Endothelial cell of umbilical vein (primary cell): ENCODE measurements around the gene MAGEB17. TPM values are rescaled to one million over a fixed set of nuclear protein-coding genes. Genes with fewer than 3 reads are reported as not detected.

Experiments used
- BruUV-seq: library from RNA; stranded (reverse); fragments of 400-500 nt; replicated peaks from 2 replicates; lab custom pipeline; 2021; lab: Mats Ljungman, UMichigan
- CTCF ChIA-PET: fragments of 300-600, 350-600 bp; sonication (Branson Sonifier 250); formaldehyde crosslinking; loops from one replicate; lab custom pipeline; 2021; ENCODE audit warnings: antibody characterized with exemption, inconsistent platforms; lab: Charles Lee
- POLR2A ChIA-PET: fragments of 300-600, 350-600 bp; sonication (Branson Sonifier 250); formaldehyde crosslinking; loops from one replicate; lab custom pipeline; 2021; ENCODE audit warnings: antibody characterized with exemption, inconsistent platforms; lab: Charles Lee
- DNase-seq: peaks from one replicate; pipeline ENCODE4 v3.0.0-alpha.2; 2011; ENCODE audit warnings: low read depth, low spot score
- FAIRE-seq: peaks from 2 replicates; lab custom pipeline; 2011; peaks lifted over from hg19 to GRCh38; lab: Jason Lieb, UNC
- H2AFZ ChIP-seq: 2 replicates; pipeline ENCODE4 v1.6.0; 2012; ENCODE audit warnings: low read depth, low read length, control low read depth, inconsistent platforms
- H3K27ac ChIP-seq: 2 replicates; pipeline ENCODE4 v1.5.1; 2011; ENCODE audit warnings: low read depth, mild to moderate bottlenecking, control low read depth, low read length, moderate library complexity; ENCODE audit not compliant: insufficient read depth
- H3K27me3 ChIP-seq, 2 experiments: 2 replicates each; pipeline versions ENCODE4 v1.6.0 to v1.6.1; 2011; ENCODE audit warnings: low read length in 2 of 2, mixed read lengths in 1 of 2; ENCODE audit not compliant: control insufficient read depth in 2 of 2, insufficient read depth in 2 of 2
- H3K36me3 ChIP-seq, 2 experiments: 2 replicates in 1 of 2; 3 replicates in 1 of 2; pipeline ENCODE4 v1.5.1; 2011; ENCODE audit warnings: low read length in 2 of 2, mild to moderate bottlenecking in 1 of 2, moderate library complexity in 1 of 2; ENCODE audit not compliant: control insufficient read depth in 2 of 2, insufficient read depth in 2 of 2; ENCODE audit errors: extremely low read depth in 1 of 2
- H3K4me1 ChIP-seq: 3 replicates; pipeline ENCODE4 v1.5.1; 2011; ENCODE audit warnings: mild to moderate bottlenecking, low read length; ENCODE audit not compliant: control insufficient read depth, insufficient read depth; ENCODE audit errors: extremely low read depth
- H3K4me2 ChIP-seq: 2 replicates; pipeline ENCODE4 v1.6.1; 2011; ENCODE audit warnings: low read length, control low read depth, mixed read lengths; ENCODE audit not compliant: insufficient read depth
- H3K4me3 ChIP-seq, 3 experiments: fragments of 200-600 bp in 1 of 3; sonication (generic), shearing (Covaris generic) in 1 of 3; replicated peaks in 1 of 3; 2 replicates each; pipeline ENCODE4 v1.5.1; 2011 to 2016; ENCODE audit warnings: control low read depth in 3 of 3, low read length in 3 of 3, mild to moderate bottlenecking in 2 of 3, inconsistent platforms in 1 of 3, low read depth in 1 of 3, moderate library complexity in 1 of 3; ENCODE audit not compliant: insufficient read depth in 1 of 3
- H3K79me2 ChIP-seq: 2 replicates; pipeline ENCODE4 v1.6.0; 2012; ENCODE audit warnings: low read length, inconsistent platforms; ENCODE audit not compliant: control insufficient read depth, insufficient read depth
- H3K9ac ChIP-seq: replicated peaks from 2 replicates; pipeline ENCODE3; 2011; ENCODE audit warnings: low read length, control low read depth; ENCODE audit not compliant: insufficient read depth; ENCODE audit errors: extremely low read depth
- H3K9me1 ChIP-seq: replicated peaks from 3 replicates; pipeline ENCODE4 v1.6.0; 2011; ENCODE audit warnings: mild to moderate bottlenecking, low read length; ENCODE audit not compliant: control insufficient read depth, insufficient read depth; ENCODE audit errors: extremely low read depth
- H3K9me3 ChIP-seq: replicated peaks from 2 replicates; pipeline ENCODE4 v1.5.1; 2012; ENCODE audit warnings: low read length, inconsistent platforms; ENCODE audit not compliant: control insufficient read depth, insufficient read depth
- H4K20me1 ChIP-seq: replicated peaks from 2 replicates; pipeline ENCODE3; 2011; ENCODE audit warnings: mild to moderate bottlenecking, low read length; ENCODE audit not compliant: control insufficient read depth, insufficient read depth; ENCODE audit errors: extremely low read depth
- FOS ChIP-seq: IDR thresholded peaks from 2 replicates; pipeline ENCODE4 v1.6.1; 2011; ENCODE audit warnings: mild to moderate bottlenecking, low read length, moderate library complexity, borderline replicate concordance; ENCODE audit not compliant: insufficient read depth
- GATA2 ChIP-seq: IDR thresholded peaks from 2 replicates; pipeline ENCODE4 v1.7.0; 2011; ENCODE audit warnings: low read depth, mild to moderate bottlenecking, moderate library complexity, mixed read lengths, low read length; ENCODE audit not compliant: insufficient read length, insufficient read depth
- POLR2AphosphoS5 ChIP-seq: IDR thresholded peaks from 2 replicates; pipeline ENCODE4 v1.6.1; 2012; ENCODE audit warnings: low read depth, mild to moderate bottlenecking, control low read depth, low read length, moderate library complexity; ENCODE audit not compliant: insufficient read depth
- dilution Hi-C: fragments of 300-500 bp; cut with MboI; formaldehyde crosslinking; loops from one replicate; pipeline ENCODE4 v1.15.0; 2019; ENCODE audit warnings: low sequenced_read_pairs; ENCODE audit not compliant: extremely low pct_ligation_motif_present
- intact Hi-C: fragments of 100-400 bp; cut with micrococcal nuclease; formaldehyde crosslinking; loops from one replicate; pipeline ENCODE4 v1.10.0; 2022
- polyA plus RNA-seq, 4 experiments: library from polyadenylated mRNA; depleted of rRNA in 3 of 4; stranded (reverse) in 3 of 4; unstranded in 1 of 4; fragments of >200 nt; gene quantifications; 2 replicates each; pipeline versions ENCODE4 v1.2.1 to v1.2.3, GENCODE V29; 2011 to 2012; ENCODE audit warnings: missing spikeins in 1 of 4
- total RNA-seq: library from RNA; stranded (reverse); gene quantifications from 2 replicates; pipeline ENCODE4 v1.2.3, GENCODE V29; 2021
- TF ChIP-seq, protein P1 (sequence below), 2 donors: IDR thresholded peaks; 1 replicate in 1 of 2; 2 replicates in 1 of 2; pipeline ENCODE4 v1.5.1; 2011; ENCODE audit warnings: low read length in 2 of 2, mild to moderate bottlenecking in 2 of 2, moderate library complexity in 2 of 2, control low read depth in 1 of 2, inconsistent platforms in 1 of 2, low read depth in 1 of 2; ENCODE audit not compliant: insufficient read depth in 1 of 2; ENCODE audit errors: extremely low read depth in 1 of 2

Gene MAGEB17
- total and polyA plus RNA-seq, 2 donors (not counting 3 experiments of a cell fraction or from before 2014, with no cell fraction given): not detected

DNA sequence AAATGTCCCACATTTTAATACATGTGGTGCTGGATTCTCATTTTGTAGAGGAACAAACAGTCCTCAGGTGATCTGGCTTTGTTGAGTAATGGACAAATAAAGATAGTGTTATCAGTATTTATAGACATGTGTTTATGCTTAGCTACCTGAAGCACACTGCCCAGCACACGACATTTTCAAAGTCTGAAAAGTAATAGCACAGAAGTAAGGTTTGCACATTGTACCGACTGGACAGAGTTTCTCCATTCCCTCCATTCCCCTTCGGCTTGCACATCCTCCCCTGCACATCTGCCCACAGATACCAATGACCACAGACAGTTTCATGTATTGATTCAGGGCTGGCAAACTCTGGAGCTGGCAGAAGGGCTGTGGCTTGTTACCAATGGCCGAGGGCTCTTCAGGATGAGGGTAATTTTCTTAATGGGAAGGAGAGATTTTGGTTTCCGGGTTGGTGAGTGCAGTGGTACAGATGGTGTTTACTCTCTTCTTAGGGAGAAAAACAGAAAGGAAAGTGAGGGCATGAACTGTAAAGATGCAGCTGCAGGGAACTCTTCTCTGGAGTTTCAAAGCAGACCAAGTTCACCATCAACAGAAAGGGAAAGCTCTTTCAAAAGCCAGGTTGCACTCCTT lies 41.6 kb upstream of the MAGEB17 start:
- Histone ChIP-seq H3K4me2 (no peak overlapping the region), H2AFZ (no peak overlapping the region), H3K79me2 (no peaks in the 10 kb centered on the region), H3K9me1 (no peaks in the 10 kb centered on the region), H3K4me1 (no peaks in the 10 kb centered on the region), H3K9ac (no peak overlapping the region), H4K20me1 (no peaks in the 10 kb centered on the region), H3K27ac (no peak overlapping the region), H3K36me3 (no peaks in the 10 kb centered on the region), H3K27me3 (peaks cover 0 to 1% of the 10 kb centered on the region in 2 experiments), H3K4me3 (no peak overlapping the region), H3K9me3 (no peaks in the 10 kb centered on the region)
- ChIA-PET POLR2A (no interaction called here), CTCF (interaction anchor here (1.4 to 1.7 kb wide), 2 partner anchors 13 to 86 kb away, joined by 3 to 4 read pairs; no protein-coding TSS in a partner anchor)
- dilution Hi-C loops: no loop called here
- BruUV-seq: no TSS peak
- intact Hi-C loops: loop anchor here (10.0 kb wide), 1 partner anchor 319 kb away; no protein-coding TSS in a partner anchor
- DNase-seq (no peak), FAIRE-seq (no peak)
- TF ChIP-seq FOS: no peak

- POLR2A ChIA-PET: no interaction called here
- Histone ChIP-seq H3K27ac (no peak overlapping the region), H3K79me2 (no peaks in the 10 kb centered on the region), H3K9me3 (no peaks in the 10 kb centered on the region), H2AFZ (no peak overlapping the region), H3K4me3 (no peak overlapping the region), H3K4me2 (no peak overlapping the region), H3K4me1 (no peaks in the 10 kb centered on the region), H3K27me3 (no peaks in the 10 kb centered on the region), H3K9ac (no peak overlapping the region), H4K20me1 (no peaks in the 10 kb centered on the region), H3K9me1 (no peaks in the 10 kb centered on the region), H3K36me3 (no peaks in the 10 kb centered on the region)
- CTCF ChIA-PET: interaction anchor here (0.9 kb wide), 1 partner anchor 82 kb away, joined by 3 read pairs; no protein-coding TSS in a partner anchor
- no peak for FAIRE-seq
- TF ChIP-seq POLR2AphosphoS5 (no peak), GATA2 (no peak)
- TF ChIP-seq, protein P1, sequence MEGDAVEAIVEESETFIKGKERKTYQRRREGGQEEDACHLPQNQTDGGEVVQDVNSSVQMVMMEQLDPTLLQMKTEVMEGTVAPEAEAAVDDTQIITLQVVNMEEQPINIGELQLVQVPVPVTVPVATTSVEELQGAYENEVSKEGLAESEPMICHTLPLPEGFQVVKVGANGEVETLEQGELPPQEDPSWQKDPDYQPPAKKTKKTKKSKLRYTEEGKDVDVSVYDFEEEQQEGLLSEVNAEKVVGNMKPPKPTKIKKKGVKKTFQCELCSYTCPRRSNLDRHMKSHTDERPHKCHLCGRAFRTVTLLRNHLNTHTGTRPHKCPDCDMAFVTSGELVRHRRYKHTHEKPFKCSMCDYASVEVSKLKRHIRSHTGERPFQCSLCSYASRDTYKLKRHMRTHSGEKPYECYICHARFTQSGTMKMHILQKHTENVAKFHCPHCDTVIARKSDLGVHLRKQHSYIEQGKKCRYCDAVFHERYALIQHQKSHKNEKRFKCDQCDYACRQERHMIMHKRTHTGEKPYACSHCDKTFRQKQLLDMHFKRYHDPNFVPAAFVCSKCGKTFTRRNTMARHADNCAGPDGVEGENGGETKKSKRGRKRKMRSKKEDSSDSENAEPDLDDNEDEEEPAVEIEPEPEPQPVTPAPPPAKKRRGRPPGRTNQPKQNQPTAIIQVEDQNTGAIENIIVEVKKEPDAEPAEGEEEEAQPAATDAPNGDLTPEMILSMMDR (IDR thresholded peaks at IDR 0.05; ENCODE audit: extremely low read depth in 1 of 2, insufficient read depth in 1 of 2, low read depth in 1 of 2, low read length in 2 of 2): no peak
- no TSS peak for BruUV-seq
- no peak for DNase-seq
- intact Hi-C loops: no loop called here
- dilution Hi-C loops: no loop called here
Observed at GRCh38 chrX:16130707-16131106, 36.6 kb upstream of the MAGEB17 start.
